HK-2 (cell line): Measurements from ENCODE around the gene RPRML.
"Not testable (repeated sequence)": the region's sequence is repeated elsewhere in the genome, so short reads cannot be mapped to it uniquely, and the experiment has no call there.

Source experiments
- DNase-seq: peaks from one replicate; pipeline ENCODE4 v3.0.0-alpha.2; 2018; ENCODE audit not compliant: unreplicated experiment

The RPRML gene

DNA sequence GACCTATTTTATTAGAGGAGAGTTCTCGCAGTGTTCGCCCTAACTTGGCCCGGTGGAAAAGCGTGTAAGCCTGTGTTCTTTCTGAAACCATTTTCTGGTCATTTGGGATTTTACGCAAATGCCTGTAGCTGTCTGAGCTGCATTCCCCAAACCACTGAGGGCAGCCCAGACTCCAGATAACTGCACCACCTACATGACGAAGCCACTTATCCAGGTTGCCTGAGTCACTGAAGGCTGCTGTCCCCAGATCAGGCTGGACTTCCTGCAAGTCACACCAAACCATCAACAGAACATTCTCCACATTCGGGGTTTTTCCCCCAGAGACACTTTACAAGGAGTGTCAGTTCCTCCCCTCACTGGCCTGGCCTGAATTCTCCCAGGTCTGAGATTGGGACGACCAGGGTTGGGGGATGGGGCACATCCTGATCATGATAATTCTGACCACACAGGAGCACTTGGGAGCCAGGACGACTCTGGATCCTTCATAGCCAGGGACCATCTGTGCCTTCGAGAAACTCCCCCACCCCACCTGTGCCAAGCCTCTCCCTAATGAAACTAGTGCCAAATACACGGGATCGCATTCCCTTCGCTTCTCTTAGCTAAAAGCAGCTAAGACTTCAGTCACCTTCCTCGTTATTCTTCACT is 2.3 kb downstream of the RPRML start:
- peak; percentile 47 for DNase-seq

DNA sequence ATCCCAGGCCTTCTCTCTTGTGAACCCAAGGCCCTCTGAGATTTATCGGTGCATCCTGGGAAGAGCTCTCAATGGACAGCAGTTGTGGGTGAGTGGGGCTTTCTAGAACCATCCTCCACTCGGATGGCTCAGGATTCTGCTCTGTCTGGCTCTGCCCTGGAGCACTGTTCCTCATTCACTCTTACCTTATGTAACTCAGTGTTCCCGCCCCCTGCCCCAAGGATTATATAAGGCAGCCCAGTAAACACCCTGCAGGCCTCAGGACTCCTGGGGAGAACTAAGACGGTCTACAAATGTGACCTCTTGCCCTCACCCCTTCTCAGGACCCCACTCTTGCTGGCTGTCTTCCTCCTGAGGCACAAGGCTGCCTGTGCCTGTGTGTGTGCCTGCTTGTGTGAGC is 3.8 kb downstream of the RPRML start:
- DNase-seq: no peak

DNA sequence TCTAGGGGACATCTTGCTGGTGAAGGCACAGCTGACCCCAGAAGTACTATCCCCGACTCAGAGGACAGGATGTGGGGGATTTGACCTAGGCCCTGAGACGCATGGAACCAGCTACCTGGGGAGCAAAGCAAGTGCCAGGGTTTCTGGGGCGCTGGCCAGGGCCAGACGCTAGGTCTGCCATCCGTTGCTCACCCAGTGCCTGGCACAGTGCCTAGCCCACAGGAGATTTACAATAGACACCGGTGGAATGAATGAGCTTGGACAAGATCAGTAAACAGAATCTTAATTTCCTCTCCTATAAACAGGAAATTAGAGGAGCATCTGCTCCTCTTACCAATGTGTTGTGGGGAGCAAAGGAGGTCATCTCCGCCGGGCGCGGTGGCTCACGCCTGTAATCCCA is 5.0 kb downstream of the RPRML start:
- no peak for DNase-seq

DNA sequence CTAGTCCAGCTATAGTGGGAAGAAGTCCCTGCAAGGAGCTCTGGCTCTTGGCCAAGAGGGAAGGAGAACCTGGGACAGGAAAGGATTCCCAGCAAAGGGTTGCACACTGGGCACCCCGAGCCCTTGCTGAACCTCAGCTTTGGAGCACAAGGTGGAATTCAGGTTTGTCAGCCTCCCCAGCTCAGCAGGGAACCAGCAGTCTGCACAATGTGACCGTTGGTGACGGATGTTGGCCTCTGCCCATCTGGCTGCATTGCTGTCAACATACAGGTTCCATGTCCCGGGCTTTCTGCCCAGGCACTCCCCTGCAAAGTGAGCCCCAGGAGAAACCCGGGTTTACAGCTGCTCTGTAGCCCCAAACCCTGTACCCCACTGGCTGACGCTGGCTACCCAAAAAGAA is 6.7 kb downstream of the RPRML start:
- DNase-seq: no peak

DNA sequence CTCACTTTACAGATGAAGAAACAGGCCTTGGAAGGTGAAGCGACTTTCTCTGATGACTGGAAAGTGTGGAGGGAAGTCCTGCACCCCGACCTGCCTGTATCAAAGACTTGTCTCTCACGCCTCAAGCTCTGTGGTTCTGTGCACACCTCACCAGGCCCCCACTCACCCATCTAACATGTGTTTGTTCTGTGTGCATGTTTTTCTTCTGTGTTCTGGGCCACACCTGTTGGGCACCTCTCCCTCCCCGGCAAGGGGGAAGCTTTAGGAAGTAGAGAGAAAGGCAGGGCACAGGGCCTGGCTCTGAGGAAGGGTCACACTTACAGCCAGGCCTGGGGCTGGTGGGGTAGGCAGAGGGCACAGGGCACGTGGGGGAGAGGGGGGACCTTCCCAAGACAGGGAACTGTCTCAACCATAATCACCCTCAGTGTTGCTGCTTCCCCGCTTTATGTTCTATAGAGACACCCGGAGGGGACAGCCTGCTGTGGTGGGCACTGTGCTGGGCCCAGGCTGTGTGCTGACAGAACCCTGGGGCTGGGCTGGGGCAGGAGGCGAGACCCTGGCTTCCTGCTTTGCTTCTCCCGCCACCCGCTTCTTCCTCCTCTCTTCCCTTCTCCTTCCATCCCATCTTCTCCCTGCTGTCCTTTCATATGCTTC is 7.3 kb downstream of the RPRML start:
- no peak for DNase-seq

DNA sequence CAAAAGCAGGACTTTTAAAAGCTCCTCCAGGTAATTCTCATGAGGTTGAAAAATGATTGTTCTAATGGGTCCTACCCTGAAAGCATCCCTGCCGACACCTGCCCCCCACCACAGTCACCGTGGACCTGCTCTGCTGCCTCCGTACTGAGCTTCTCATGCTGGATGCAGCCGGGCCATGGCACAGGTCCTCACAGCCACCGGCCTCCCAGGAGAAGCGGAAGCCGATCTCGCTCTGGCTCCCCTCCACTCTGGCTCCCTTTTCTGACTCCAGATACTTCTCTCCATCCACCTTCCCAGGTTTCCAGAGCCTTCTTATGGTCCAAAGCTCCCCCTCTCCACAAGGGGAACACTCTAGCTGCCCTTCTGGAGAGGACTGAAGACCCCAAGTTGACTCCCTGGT is 10.2 kb downstream of the RPRML start:
- DNase-seq: no peak

DNA sequence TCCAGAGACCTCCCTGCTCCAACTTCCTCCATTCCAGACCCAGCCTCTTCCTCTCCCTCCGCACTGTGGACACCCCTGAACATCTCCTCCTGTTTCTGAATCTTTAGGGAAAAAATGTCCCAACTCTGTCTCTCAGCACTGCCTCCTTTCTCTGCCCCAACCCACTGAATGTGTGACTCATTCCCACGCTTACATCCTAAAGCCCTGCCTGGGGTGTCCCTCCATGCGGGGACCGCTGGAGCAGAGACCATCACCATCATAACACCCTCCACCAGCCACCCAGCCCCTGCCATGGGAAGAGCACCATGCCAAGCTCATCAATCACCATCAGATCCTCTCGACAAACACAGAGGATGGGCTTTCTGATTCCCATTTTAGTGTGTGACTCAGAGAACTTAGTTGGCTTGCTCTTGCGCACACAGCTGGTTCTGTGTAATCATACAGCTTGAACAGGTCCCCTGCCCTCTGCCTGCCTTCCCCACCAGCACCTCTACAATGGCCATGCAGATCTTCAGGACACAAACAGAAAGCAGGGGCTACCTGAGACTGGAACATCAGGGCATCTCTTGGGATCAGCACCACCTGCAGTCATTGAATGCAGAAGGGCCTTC is 10.7 kb downstream of the RPRML start:
- no peak for DNase-seq

DNA sequence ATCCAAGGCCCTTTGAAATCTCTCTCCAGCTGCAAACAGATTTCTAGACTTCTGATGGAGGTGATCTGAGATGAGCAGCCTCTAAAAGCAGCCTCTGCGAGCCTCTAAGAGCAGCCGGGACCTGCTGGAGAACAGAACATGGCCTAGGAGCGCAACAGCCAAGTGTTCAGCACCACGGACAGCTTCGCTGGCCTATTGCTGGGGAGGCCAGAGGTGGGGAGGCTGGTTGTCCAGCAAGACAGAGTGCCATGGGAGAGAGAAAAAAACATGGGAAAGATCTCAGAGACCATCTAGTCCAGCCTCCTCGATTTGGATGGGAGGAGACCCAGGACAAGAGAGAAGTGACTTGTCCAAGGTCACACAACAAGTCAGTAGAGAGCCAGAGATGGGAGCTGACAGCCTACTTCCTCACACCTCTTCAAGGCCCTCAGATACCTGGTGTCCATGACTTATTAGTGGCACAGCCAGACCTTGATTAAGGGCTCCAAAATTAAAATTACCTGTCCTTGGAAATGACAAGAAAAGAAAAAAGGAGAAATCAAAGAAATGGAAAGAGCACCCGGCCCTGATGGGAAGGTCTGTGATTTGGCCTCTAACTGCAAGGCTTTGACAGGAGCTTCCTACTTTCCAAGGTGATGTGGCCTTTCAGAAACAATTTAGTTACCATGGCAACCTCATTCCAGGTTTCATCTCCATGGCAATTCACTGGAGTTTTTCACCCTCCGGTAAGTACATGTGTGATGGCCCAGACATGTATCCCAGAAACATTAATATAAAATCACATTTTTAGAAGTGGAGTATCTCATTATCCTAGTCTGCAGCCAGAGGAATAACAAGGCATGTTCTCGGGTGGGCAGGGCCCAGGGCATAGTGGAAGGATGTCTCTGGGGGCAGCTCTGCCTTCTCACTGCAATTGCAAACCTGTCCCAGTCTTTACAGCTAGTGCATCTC is 14.5 kb downstream of the RPRML start:
- DNase-seq: no peak

DNA sequence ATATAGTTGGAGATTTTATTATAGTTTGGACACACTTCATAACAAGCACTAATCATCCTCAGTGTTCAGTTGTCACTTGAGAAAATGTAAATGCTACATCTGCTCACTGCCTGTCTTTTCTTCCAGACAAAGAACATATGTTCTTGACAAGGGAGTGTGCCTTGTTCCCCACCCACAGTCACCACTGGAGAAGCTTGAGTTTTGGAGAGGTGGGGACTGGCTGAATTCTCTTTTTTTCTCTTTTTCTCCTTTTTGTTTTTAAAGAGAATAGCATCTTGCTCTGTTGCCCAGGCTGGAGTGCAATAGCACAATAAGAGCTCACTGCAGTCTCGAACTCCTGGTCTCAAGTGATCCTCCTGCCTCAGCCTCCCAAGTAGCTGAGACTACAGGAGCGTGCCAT is 15.5 kb downstream of the RPRML start:
- DNase-seq: no peak

DNA sequence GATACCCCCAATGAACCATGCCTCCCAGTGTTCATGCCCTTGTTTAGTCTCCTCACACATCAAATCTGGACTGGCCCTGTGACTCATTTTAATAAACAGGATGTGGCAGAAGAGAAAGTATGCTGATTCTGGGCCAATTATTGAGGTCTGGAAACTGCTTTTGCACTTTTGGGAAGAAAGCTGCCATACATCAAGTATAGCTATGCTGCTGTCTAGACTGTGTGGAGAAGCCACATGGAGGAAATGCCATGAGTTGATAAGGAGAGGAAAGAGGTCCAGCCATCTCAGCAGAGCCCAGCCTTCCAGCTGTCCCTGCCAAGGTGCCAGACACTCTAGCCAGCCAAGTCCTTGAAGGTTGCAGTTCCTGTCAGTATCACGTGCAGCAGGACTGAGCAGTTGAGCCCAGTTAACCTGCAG is 16.7 kb downstream of the RPRML start:
- DNase-seq: no peak

DNA sequence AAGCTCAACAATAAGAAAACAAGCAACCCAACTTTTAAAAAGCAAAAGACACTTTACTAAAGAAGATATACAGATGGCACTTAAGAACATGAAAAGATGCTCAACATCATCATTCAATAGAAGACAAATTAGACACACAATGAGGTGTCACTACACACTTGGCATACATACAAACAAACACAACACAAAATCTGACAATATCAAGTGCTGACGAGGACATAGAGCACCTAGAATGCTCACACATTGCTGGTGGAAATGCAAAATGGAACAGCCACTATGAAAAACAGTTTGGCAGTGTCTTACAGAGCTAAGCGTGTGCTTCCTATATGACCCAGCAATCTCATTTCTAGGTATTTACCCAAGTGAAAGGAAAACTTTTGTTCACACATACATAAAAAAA is 18.9 kb downstream of the RPRML start:
- DNase-seq: no peak

DNA sequence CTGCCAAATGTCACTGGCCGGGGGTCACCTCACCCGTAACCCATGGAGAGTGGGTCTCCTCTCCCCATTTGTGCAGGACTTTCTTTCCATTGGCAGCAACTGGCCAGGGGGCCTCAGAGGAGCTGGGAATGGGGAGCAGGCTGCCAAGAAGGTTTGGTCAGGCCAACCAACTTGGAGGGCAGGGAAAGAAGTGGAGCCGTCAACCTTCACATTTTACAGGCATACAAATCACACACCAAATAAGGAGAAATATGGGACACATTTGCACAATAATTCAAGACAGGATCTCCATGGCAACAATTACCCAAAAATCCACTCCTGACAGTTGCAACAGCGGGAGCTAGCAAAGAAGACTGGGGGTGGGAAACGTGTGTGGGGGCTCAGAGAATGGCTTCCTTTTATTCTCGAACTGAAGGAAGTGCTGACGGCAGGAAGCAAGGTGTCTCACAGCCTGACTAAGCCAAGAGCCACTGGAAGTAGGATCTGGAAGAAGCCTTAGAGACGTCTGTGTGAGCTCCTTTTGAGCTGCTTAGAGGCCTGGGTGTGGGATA is 20.9 kb downstream of the RPRML start:
- DNase-seq: no peak

DNA sequence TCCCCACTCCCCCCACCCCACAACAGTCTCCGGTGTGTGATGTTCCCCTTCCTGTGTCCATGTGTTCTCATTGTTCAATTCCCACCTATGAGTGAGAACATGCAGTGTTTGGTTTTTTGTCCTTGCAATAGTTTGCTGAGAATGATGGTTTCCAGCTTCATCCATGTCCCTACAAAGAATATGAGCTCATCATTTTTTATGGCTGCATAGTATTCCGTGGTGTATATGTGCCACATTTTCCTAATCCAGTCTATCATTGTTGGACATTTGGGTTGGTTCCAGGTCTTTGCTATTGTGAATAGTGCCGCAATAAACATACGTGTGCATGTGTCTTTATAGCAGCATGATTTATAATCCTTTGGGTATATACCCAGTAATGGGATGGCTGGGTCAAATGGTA is 25.9 kb downstream of the RPRML start:
- not testable (repeated sequence) for DNase-seq

DNA sequence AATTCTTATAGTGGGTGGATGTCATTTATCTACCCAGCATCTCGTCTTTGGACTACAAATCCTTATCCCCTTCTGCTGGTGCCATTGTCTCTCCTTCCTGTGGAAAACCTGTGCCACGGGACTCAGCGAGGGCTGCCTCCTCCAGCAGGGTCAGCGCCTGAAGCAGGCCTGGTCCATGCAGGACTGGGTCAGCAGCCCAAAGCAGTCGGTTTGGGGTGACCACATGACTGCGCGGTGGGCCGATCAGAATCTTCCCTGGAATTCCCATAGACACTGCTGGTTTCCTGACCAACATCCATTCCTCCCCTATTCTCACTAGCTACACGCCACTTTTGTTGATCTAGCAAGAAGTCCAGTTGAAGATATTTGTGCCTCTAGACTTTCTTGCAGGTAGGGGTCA is 26.9 kb downstream of the RPRML start:
- no peak for DNase-seq

DNA sequence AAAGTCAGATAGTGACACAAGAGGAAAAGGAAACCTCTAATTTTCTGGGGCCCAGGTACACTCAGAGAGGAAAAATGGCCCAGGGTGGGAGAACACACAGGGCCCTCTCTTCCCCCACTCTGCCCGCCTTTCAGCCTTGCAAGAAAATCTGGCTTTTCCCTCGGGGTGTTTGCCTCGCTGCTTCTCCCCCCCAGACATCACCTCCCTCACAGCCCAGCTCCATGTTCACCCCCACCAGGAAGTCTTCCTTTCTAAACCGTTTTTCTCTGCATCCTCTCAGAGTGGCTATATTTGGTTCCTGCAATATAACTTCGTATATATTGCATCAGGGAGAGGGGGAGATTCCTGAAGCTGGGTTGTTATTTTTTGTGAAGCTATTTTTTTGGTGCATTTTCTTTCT is 27.3 kb downstream of the RPRML start:
- DNase-seq: no peak

DNA sequence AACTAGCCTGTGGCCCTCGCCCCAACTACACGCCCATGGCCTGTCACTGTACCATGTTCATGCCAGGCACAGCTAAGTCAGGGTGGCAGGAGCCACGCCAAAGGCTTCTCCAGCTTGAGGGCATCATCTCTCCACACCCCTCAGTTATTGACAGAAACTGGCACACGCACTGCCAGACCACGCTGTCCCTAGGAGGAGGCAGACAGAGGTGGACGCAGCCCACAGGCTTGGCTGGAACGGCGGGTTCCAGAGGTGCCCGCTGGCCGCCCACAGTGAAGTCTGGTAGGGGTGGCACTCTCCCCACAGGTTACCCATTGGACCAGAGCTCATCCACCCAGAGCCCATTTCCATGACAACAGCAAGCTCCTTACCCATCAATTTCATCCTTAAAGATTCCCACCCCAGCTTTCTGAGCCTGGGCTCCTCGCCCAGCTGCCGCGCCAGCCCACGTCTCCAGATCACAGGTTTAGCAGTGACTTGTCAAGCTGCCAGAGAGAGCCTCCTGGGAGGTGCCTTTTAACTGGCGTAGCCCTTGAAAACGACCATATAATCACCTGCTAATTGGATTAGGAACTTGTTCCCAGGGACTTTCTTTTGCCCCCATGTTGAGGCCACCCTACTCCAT is 27.9 kb downstream of the RPRML start:
- no peak for DNase-seq

DNA sequence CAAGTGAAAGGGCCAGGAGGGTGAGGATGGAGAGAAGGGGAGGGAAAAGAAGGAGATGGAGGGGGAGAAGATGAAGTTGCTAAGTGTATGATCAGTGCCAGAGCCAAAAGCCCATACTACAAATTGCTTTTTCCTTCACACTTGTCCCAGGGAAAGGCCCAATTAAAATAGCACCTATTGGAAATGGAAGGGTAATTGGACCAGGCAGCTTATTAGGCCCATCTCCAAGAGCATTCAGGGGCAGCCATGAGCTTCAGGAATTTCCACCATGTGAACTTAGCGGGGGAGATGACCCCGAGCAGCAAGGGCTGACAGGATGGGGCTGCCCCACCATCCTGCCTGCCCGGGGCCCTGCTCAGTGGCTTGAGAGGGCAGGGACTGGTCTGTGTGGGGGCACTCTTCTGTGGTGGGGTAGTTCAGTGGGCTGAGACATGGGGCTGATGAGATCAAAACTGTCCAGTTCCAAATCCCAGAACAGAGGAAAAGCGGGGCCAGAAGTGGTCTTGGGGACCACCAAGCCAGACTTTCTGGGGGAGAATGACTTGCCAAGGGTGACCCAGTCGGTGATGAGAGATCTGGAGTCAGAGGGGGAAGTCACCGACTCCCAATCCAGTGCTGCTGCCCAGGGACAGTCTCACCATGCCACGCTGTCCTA is 28.6 kb downstream of the RPRML start:
- no peak for DNase-seq

DNA sequence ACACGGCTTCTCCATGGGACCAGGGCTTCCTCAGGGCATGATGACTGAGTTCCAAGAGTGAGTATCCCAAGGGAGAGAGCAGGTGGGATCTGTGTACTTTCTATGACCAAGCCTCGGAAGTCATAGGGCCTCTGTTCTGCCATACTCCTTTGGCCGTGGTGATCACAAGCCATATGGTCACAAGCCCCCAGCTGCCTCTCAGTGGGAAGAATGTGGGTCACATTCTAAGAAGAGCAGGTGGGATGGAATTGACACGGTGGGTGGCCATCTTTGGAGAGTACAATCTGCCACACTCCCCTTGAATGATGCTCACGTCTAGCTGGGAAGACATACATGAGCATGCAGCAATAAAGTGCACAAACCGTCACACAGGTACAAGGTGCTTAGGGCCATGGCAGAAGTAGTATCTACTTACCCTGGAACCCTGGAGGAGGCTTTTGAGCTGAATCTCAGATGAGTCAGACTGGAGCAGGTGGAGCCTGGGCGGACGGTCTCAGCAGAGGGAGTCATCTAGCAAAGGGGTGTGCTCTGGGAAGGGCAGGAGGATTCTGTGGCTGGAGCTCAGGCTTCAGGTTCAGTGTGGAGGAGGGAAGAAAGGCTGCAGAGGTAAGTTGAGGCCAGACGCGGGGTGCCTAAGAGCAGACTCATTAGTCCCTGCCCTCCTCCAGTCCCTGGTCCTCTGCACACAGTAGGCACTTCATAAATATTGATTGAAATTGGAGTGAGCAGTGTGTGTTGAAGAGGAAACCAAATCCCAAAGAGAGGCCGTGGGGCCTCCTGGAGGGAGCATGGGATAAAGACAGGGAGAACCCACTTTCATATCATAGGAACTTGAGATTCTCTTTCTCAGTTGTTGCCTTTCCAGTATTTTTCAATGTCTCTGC is 29.5 kb downstream of the RPRML start:
- peak; percentile 45 for DNase-seq

DNA sequence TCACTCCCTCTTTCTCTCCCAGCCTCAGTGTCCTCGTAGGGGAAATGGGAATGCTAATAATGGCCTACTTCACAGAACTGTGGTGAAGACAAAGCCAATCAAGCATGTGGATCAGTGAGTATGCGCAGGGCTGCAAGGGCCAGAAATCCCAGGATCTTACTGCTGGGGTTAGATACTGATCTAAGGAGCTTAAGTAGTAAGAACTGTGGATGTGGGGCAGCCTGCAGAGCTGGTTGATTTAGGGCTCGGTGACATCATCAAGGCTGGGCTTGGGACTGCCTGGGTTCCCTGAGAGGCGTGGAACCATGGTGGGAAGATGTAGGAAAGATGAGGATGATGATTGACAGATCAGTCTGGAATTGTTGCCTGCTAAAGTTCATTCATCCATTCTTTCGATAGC is 30.5 kb downstream of the RPRML start:
- no peak for DNase-seq

DNA sequence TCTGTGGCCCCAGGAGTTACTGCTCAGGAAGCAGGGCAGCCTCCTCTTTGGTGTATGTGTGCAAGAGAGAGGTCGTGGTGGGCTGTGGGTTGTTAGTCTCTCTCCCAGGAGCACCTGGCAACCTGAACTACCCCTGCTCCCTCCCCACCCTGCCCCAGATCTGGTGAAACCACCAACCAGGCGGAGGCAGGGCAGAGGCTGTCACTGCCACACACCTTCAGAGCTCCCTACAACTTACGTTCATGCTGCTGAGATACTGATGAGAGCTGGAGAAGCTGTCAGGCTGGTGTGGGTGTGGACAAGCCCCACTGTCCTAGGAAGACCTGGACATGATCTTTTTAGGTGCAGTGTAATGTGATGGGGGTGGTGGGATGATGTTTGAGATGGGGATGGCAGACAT is 31.8 kb downstream of the RPRML start:
- no peak for DNase-seq
